ENCODE data around the gene LAMP2.

- TF ChIP-seq JUND (IDR thresholded peaks at IDR 0.05) (no peak), POLR2A (IDR thresholded peaks at IDR 0.05; ENCODE audit: borderline replicate concordance, extremely low read depth, insufficient read depth, insufficient read length) (no peak), CTCF (IDR thresholded peaks at IDR 0.05 in 2 of 3, conservative IDR thresholded peaks at IDR 0.05 in 1 of 3; ENCODE audit: borderline replicate concordance in 1 of 3, insufficient read depth in 1 of 3, low read depth in 2 of 3, low read length in 2 of 3) (no peak), EGR1 (IDR thresholded peaks at IDR 0.05; ENCODE audit: low read depth) (no peak), EZH2 (IDR thresholded peaks at IDR 0.05) (no peak), RAD21 (IDR thresholded peaks at IDR 0.05; ENCODE audit: low read depth) (no peak), POLR2AphosphoS5 (IDR thresholded peaks at IDR 0.05; ENCODE audit: low read depth, low read length) (no peak), EZH2phosphoT487 (IDR thresholded peaks at IDR 0.05; ENCODE audit: borderline replicate concordance) (no peak), SP1 (IDR thresholded peaks at IDR 0.05; ENCODE audit: low read depth) (no peak), SRF (IDR thresholded peaks at IDR 0.05; ENCODE audit: low read depth) (no peak), ZBTB33 (IDR thresholded peaks at IDR 0.05; ENCODE audit: extremely low read depth, insufficient replicate concordance, low read length) (no peak), MAX (IDR thresholded peaks at IDR 0.05) (no peak), SIN3A (IDR thresholded peaks at IDR 0.05; ENCODE audit: low read depth) (no peak)
These were observed 30.4 kb upstream of the LAMP2 start for GRCh38 chrX:120499301-120500072.

Measured in HCT116 (cell line).